AG10803 (cell line): ENCODE data around the gene ZNF441.
"Not testable (repeated sequence)": the region's sequence is repeated elsewhere in the genome, so short reads cannot be mapped to it uniquely, and the experiment has no call there.

ENCODE experiments used
- DNase-seq: peaks from one replicate; pipeline ENCODE4 v3.0.0; 2010; ENCODE audit warnings: low read depth
- H3K4me3 ChIP-seq: 2 replicates; pipeline ENCODE4 v1.5.1; 2011; ENCODE audit warnings: mild to moderate bottlenecking, low read length, control low read depth
- CTCF ChIP-seq: conservative IDR thresholded peaks from 2 replicates; pipeline ENCODE4 v1.5.1; 2011; ENCODE audit warnings: mild to moderate bottlenecking, low read length, control low read depth, inconsistent platforms

The ZNF441 gene

DNA sequence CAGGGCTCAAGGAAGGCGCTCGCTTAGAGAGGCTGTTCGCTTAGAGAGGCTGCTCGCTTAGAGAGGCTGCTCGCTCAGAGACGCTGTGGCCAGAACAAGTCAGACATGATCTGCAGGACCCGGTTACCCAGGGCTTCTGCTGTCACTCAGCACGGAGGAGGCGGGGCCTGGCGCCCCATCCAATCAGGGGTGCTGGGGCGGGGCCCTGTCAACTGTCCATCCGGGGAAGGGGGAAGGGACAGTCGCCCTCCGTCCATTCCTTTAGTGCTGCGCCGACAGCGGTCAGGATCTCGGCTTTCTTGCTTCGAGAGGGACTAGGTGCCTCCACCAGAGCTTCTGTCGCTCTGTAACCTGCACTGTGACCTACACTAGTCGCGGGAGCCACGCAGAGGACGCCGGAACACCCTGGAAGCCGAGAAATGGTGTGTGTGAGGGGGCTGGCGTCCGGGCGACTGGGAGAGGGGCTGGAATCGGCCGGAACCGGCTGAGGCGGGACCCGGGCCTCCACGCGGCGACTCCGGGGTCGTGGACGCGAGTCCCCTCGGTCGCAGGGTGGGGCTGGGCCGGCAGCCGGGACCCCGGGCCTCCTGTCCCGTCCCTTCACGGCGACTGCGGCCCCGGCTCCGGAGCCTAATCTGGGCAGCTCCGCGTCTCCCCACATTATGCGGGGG is 47.4 kb downstream of the ZNF441 start, which contains the start of gene ZNF440:
Gene ZNF440, plus strand, starts transcription at position 245 of the 671 bp plus-strand sequence. Its CDS starts 175 bp downstream, at position 420.
- peak within 1 kb of the TSS; percentile 98 for H3K4me3 ChIP-seq
- DNase-seq, result peak; percentile 89
- TF ChIP-seq CTCF, result no peak

GRCh38 chr19:11814700-11815035 is 47.9 kb downstream of the ZNF441 start:
- DNase-seq, result peak; percentile 30
- peak overlapping the region; percentile 98 for H3K4me3 ChIP-seq
- no peak for TF ChIP-seq CTCF

- peak; percentile 32 for DNase-seq
- no peak overlapping the region for H3K4me3 ChIP-seq
- TF ChIP-seq CTCF, result no peak
Observed at GRCh38 chr19:11821474-11822109, 54.8 kb downstream of the ZNF441 start.

- DNase-seq, H3K4me3 ChIP-seq: not testable (repeated sequence)
Observed at GRCh38 chr19:11828957-11829876, 62.4 kb downstream of the ZNF441 start.

DNA sequence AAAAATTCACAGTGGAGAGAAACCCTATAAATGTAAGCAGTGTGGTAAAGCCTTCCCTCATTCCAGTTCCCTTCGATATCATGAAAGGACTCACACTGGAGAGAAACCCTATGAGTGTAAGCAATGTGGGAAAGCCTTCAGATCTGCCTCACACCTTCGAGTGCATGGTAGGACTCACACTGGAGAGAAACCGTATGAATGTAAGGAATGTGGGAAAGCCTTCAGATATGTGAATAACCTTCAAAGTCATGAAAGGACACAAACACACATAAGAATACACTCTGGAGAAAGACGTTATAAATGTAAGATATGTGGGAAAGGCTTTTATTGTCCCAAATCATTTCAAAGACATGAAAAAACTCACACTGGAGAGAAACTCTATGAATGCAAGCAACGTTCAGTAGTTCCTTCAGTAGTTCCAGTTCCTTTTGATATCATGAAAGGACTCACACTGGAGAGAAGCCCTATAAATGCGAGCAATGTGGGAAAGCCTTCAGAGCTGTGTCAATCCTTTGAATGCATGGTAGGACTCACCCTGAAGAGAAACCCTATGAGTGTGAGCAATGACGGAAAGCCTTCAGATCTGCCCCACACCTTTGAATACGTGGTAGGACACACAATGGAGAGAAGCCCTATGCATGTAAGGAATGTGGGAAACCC is 65.6 kb downstream of the ZNF441 start:
- TF ChIP-seq CTCF, result no peak
- no peak overlapping the region for H3K4me3 ChIP-seq
- no peak for DNase-seq

- no peak for DNase-seq
- TF ChIP-seq CTCF, result no peak
- no peak overlapping the region for H3K4me3 ChIP-seq
Observed at GRCh38 chr19:11833541-11833940, 66.7 kb downstream of the ZNF441 start.
